ENCODE data around the gene CKMT1B.
"Not testable (repeated sequence)": the region's sequence is repeated elsewhere in the genome, so short reads cannot be mapped to it uniquely, and the experiment has no call there.

Gene CKMT1B

DNA sequence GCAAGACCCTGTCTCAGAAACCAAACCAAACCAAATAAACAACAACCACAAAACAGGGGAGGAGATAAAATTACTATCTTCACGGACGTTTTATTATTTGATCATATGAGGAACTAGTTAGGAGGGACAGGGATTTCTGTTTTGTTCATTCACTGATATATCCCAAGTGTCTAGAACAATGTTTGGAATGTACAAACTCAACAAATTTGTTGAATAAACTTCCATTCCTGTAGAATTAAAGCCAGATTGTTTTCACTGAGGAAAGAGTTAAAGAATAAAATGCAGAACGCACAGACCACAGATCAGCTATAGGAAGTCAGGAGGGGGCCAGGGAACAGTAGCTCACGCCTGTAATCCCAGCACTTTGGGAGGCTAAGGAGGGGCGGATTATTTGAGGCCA lies 31.3 kb downstream of the CKMT1B start:
- no peak for ATAC-seq
- TF ChIP-seq ZC3H10 (CRISPR knock-in tag; IDR thresholded peaks at IDR 0.05) (no peak), TOX (CRISPR knock-in tag; IDR thresholded peaks at IDR 0.05; ENCODE audit: borderline replicate concordance) (no peak), ZNF70 (CRISPR knock-in tag; IDR thresholded peaks at IDR 0.05) (no peak), ZFP3 (CRISPR knock-in tag; IDR thresholded peaks at IDR 0.05) (no peak), ISL1 (CRISPR knock-in tag; IDR thresholded peaks at IDR 0.05) (no peak), CSDC2 (CRISPR knock-in tag; IDR thresholded peaks at IDR 0.05) (no peak), PPARA (CRISPR knock-in tag; IDR thresholded peaks at IDR 0.05; ENCODE audit: borderline replicate concordance) (no peak), OSR1 (CRISPR knock-in tag; IDR thresholded peaks at IDR 0.05) (no peak), ZNF565 (CRISPR knock-in tag; conservative IDR thresholded peaks at IDR 0.05; ENCODE audit: low read depth) (no peak), TCF4 (CRISPR knock-in tag; IDR thresholded peaks at IDR 0.05; ENCODE audit: borderline replicate concordance) (no peak)
- TF ChIP-seq, protein P1, sequence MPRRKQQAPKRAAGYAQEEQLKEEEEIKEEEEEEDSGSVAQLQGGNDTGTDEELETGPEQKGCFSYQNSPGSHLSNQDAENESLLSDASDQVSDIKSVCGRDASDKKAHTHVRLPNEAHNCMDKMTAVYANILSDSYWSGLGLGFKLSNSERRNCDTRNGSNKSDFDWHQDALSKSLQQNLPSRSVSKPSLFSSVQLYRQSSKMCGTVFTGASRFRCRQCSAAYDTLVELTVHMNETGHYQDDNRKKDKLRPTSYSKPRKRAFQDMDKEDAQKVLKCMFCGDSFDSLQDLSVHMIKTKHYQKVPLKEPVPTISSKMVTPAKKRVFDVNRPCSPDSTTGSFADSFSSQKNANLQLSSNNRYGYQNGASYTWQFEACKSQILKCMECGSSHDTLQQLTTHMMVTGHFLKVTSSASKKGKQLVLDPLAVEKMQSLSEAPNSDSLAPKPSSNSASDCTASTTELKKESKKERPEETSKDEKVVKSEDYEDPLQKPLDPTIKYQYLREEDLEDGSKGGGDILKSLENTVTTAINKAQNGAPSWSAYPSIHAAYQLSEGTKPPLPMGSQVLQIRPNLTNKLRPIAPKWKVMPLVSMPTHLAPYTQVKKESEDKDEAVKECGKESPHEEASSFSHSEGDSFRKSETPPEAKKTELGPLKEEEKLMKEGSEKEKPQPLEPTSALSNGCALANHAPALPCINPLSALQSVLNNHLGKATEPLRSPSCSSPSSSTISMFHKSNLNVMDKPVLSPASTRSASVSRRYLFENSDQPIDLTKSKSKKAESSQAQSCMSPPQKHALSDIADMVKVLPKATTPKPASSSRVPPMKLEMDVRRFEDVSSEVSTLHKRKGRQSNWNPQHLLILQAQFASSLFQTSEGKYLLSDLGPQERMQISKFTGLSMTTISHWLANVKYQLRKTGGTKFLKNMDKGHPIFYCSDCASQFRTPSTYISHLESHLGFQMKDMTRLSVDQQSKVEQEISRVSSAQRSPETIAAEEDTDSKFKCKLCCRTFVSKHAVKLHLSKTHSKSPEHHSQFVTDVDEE (CRISPR knock-in tag; IDR thresholded peaks at IDR 0.05): no peak
- TF ChIP-seq, protein P2, sequence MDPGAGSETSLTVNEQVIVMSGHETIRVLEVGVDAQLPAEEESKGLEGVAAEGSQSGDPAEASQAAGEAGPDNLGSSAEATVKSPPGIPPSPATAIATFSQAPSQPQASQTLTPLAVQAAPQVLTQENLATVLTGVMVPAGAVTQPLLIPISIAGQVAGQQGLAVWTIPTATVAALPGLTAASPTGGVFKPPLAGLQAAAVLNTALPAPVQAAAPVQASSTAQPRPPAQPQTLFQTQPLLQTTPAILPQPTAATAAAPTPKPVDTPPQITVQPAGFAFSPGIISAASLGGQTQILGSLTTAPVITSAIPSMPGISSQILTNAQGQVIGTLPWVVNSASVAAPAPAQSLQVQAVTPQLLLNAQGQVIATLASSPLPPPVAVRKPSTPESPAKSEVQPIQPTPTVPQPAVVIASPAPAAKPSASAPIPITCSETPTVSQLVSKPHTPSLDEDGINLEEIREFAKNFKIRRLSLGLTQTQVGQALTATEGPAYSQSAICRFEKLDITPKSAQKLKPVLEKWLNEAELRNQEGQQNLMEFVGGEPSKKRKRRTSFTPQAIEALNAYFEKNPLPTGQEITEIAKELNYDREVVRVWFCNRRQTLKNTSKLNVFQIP (CRISPR knock-in tag; IDR thresholded peaks at IDR 0.05; ENCODE audit: borderline replicate concordance, low read depth): no peak
- TF ChIP-seq, protein P3, sequence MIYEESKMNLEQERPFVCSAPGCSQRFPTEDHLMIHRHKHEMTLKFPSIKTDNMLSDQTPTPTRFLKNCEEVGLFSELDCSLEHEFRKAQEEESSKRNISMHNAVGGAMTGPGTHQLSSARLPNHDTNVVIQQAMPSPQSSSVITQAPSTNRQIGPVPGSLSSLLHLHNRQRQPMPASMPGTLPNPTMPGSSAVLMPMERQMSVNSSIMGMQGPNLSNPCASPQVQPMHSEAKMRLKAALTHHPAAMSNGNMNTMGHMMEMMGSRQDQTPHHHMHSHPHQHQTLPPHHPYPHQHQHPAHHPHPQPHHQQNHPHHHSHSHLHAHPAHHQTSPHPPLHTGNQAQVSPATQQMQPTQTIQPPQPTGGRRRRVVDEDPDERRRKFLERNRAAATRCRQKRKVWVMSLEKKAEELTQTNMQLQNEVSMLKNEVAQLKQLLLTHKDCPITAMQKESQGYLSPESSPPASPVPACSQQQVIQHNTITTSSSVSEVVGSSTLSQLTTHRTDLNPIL (CRISPR knock-in tag; IDR thresholded peaks at IDR 0.05; ENCODE audit: low read depth): no peak
- TF ChIP-seq, protein P4, sequence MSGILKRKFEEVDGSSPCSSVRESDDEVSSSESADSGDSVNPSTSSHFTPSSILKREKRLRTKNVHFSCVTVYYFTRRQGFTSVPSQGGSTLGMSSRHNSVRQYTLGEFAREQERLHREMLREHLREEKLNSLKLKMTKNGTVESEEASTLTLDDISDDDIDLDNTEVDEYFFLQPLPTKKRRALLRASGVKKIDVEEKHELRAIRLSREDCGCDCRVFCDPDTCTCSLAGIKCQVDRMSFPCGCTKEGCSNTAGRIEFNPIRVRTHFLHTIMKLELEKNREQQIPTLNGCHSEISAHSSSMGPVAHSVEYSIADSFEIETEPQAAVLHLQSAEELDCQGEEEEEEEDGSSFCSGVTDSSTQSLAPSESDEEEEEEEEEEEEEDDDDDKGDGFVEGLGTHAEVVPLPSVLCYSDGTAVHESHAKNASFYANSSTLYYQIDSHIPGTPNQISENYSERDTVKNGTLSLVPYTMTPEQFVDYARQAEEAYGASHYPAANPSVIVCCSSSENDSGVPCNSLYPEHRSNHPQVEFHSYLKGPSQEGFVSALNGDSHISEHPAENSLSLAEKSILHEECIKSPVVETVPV (CRISPR knock-in tag; IDR thresholded peaks at IDR 0.05): no peak

DNA sequence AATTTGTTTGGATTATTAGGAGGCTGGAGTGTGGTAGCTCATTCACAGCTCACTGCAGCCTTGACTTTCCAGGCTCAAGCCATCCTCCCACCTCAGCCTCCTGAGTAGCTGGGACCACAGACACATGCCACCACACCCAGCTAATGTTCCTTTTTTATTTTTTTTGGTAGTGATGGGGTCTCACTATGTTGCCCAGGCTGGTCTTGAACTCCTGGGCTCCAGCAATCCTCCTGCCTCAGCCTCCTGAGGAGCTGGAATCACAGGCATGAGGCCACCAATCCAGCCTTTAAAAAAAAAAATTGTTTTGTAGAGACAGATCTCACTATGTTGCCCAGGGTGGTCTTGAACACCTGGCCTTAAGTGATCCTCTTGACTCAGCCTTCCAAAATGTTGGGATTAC lies 33.1 kb downstream of the CKMT1B start:
- ATAC-seq: not testable (repeated sequence)

DNA sequence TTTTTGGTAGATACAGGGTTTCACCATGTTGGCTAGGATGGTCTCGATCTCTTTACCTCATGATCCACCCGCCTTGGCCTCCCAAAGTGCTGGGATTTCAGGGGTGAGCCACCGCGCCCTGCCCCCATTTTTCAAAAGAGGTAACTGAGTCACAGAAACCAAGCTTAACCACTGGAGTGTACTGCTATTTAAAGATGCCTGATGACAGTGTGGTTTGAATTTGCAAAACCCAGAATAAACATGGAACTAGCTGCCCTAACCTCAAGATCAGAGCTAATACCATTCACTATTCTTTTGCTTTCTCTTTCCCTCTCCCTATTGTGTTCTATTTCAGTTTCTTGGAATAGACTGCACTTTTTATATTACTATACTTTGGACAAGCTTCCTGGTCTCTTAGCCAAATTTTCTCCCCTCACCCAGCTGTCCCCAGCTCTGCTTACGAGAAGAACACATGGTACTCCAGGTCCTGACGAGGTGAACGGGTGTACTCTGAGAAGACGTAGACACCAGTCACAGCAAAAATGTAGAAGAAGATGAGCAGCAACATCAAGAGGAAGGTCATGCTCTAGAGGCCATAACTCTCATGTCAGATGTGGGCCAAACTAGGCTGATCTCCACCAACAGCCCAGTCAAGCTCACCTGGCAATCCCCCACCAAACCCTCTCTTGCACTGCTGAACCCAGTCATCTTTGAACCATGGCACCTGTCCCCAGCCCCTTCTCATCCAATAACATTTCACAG lies 44.8 kb downstream of the CKMT1B start:
- ATAC-seq: not testable (repeated sequence)

All from SK-N-SH treated with all-trans-retinoic acid at 6 μM for 48 hours (cell line).